ENCODE results near the gene STING1.

STING1 gene

DNA sequence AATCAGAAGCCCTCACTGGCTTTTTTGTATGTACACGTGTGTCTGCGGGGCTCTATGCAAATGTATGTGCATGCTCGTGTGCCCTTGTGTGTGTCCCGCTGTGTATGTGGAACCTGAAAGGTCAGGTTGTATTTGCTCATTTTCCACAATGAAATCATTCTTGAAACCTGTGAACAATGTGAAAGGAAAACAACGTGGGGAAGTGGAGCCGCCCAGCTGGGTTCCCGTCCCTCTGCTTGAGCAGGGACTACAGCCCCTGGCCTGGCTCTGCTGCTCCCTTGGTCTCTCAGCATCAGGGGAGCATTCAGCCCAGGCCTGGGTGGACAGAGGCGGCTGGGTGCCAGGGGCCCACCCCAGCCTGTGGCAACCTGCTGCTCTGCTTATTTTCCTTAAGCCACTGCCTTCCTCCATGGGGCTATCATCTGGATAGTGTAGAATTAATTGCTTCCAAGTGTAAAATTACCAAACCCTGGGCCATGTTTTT lies 23.1 kb downstream of the STING1 start:
- TF ChIP-seq, protein P1, sequence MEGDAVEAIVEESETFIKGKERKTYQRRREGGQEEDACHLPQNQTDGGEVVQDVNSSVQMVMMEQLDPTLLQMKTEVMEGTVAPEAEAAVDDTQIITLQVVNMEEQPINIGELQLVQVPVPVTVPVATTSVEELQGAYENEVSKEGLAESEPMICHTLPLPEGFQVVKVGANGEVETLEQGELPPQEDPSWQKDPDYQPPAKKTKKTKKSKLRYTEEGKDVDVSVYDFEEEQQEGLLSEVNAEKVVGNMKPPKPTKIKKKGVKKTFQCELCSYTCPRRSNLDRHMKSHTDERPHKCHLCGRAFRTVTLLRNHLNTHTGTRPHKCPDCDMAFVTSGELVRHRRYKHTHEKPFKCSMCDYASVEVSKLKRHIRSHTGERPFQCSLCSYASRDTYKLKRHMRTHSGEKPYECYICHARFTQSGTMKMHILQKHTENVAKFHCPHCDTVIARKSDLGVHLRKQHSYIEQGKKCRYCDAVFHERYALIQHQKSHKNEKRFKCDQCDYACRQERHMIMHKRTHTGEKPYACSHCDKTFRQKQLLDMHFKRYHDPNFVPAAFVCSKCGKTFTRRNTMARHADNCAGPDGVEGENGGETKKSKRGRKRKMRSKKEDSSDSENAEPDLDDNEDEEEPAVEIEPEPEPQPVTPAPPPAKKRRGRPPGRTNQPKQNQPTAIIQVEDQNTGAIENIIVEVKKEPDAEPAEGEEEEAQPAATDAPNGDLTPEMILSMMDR (IDR thresholded peaks at IDR 0.05; ENCODE audit: low read depth, low read length), result no peak
- DNase-seq (ENCODE audit: extremely low read depth, low read depth), result no peak

DNA sequence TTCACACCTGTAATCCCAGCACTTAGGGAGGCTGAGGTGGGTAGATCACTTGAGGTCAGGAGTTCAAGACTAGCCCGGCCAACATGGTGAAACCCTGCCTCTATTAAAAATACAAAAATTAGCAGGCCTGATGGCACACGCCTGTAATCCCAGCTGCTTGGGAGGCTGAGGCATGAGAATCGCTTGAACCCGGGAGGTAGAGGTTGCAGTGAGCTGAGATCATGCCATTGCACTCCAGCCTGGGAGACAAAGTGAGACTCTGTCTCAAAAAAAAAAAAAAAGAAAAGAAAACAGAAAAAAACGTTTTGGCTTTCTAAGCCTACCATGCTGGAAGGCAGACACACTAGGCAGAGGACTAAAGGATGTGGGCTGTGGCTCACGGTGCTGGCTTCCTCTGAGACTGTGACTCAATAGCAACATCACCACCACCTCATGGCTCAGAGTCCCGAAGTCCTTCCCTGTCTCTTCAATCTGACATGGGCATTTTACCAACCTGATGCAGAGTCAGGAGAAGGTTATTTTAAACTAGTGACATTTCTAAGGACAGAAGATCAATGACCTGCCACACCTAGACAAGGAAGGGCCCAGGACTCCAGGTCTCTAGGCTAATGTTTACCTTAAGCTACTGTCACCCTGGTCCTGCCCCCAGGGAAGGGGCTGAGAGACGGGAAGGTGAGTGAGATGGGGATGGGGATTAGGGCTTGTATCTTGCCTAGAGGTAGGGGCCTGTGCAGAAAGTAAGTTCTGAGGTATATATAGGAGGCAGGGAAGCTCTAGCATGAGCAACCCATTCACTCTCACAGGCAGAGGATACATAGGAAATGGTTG lies 23.8 kb downstream of the STING1 start:
- TF ChIP-seq, protein P1 (IDR thresholded peaks at IDR 0.05; ENCODE audit: low read depth, low read length), result no peak
- DNase-seq (ENCODE audit: extremely low read depth, low read depth), result no peak

DNA sequence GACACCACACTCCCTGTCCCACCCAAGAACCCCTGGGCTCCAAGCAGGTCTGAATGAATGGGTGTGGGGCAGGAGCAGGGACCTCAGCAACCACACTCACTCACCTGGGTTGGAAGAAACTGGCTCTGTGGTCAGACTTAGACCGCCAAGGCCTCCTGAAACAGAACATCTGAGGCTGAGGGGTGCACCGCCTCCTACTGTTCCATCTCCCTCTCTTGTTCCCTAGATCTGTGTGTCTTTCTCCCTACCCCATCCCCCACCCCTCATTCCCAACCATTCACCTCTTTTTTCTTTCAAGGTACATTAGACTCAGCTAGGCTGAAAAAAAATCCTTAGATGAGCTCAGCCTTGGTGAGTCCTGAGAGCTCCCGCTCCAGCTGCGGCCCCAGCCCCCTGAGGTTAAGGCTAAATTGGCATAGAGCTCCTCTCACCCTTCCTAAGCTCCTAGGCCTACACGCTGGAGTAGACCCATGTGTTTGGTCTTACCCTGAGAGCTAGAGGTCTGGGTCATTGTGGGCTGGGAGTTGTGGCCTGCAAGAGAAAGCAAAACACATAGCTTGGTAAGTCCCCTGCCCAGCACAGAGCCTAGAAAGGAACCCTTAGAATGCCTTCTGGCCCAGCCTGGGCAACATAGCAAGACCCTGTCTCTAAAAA lies 24.8 kb downstream of the STING1 start:
- DNase-seq (ENCODE audit: extremely low read depth, low read depth), result no peak
- TF ChIP-seq, protein P1 (IDR thresholded peaks at IDR 0.05; ENCODE audit: low read depth, low read length), result no peak

DNA sequence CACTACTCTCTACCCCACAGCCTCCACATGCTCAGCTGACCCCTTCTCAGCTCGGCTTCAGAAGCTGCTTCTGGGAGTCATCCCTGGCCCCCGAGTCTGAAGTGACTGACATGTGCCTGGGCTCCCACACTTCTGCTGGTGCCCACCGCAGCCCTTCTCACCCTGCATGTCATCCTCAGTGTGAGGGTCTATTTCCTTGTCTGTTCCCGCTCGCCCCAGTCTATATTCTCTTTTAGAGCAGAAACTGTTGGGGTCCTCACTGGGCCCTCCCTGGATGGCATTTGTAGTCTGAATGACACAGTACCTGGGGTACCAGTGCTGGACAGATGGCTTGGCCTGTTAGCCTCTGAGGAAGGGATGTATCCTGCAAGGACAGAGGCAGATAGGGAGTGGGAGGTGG lies 25.3 kb downstream of the STING1 start:
- no peak for DNase-seq (ENCODE audit: extremely low read depth, low read depth)
- TF ChIP-seq, protein P1 (IDR thresholded peaks at IDR 0.05; ENCODE audit: low read depth, low read length), result no peak

DNA sequence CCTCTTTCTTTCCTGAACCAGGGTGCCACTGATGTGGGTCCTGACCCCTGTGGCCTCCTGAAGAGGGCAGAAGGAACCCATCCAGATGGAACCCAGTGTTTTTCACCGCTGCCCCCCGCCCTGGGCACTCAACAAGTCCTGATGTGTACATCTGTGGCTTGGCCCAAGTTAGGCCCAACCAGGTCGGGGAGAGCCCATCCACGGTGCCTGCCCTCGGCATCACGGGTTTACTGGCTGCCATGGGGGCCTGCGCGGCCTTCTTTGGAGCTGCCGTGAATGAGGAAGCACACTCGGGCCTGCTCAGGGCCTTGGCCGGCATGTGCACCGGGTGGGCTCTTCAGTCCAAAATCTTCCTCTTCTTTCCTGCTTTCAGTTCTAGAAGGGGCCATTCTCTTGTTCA lies 25.8 kb downstream of the STING1 start:
- DNase-seq (ENCODE audit: extremely low read depth, low read depth), result no peak
- TF ChIP-seq, protein P1 (IDR thresholded peaks at IDR 0.05; ENCODE audit: low read depth, low read length), result no peak

DNA sequence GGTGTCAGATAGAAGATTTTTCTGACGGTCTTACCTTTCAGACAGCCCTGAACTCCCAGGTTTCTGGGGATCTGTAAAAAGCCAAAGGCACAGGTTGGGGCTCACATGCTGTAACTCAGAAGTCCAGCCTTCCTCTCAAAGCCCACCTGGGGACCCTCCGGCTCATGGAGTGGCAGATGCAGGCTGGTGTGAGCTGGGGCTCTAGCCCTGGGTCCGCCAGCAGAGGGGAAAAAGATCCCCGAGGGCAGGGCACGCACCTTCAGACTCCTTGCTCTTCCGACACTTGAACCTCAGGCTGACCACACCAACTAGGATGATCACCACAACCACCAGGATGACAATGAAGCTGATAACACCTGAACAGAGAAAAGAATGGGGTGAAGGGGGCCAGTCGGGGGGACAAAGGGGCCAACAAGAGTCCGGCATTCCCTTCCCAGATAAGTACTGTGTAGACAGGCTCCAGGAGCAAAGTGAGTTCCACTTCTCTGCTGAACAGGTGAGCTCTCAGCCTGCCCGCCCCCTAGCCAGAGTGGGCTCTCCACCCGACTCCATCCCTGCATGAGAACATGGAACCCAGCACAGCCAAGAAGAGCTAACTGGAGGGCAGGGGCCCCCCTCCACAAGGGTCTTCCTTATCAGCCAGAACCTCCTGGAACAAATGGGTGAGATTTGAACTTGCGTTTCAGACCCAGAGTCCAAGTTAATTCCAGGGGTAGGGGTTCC lies 27.8 kb downstream of the STING1 start:
- TF ChIP-seq, protein P1 (IDR thresholded peaks at IDR 0.05; ENCODE audit: low read depth, low read length), result no peak
- DNase-seq (ENCODE audit: extremely low read depth, low read depth), result no peak

Measured in AG09319 (cell line).